ENCODE data around the gene CYB561D2.

Gene CYB561D2

DNA sequence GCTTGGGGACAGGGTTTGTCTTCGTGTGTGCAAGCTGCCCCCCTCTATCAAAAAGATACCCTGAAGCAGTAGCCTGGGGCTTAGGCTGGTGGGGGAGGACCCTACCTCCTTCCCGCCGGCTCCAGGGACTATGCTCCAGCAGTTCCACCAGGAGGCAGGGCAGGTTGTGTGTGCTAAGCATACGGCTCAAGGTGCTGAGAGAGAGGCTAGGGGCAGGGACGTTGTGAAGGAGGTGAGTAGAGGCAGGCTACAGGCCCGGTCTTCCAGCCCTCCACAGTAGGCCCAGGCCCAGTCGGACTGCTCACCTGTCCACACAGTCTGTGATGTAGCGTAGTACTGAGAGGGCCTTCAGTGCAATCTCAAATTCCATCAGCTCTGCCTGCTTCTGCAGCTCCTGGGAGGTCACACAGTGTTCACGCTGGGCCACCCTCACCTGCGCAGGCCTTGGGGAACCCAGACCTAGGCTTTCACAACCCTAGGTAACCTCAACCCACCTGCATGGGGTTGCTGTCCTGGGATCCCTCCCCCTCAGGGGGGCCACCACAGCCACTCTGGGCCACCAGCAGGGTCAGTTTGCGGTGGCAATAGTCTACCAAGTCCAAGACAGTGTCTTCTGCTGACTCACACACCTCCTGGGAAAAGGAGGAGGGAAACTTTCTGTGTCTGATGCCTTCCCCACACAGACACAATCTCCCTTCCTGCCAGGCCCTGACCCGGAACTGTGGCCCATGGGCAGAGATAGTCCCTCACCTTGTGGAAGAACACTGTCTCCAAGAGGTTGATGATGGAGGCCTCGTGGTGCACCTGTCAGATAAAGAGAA, 7.6 kb upstream of the CYB561D2 start:
- DNase-seq: no peak

GRCh38 chr3:50345008-50345407, 5.7 kb upstream of the CYB561D2 start:
- DNase-seq: no peak

GRCh38 chr3:50345586-50346234, 5.0 kb upstream of the CYB561D2 start, which contains the start of gene ZMYND10:
Gene ZMYND10 (minus strand): TSS chr3:50345732. CDS start chr3:50345579, 153 bp downstream.
- peak; percentile 74 for DNase-seq

DNA sequence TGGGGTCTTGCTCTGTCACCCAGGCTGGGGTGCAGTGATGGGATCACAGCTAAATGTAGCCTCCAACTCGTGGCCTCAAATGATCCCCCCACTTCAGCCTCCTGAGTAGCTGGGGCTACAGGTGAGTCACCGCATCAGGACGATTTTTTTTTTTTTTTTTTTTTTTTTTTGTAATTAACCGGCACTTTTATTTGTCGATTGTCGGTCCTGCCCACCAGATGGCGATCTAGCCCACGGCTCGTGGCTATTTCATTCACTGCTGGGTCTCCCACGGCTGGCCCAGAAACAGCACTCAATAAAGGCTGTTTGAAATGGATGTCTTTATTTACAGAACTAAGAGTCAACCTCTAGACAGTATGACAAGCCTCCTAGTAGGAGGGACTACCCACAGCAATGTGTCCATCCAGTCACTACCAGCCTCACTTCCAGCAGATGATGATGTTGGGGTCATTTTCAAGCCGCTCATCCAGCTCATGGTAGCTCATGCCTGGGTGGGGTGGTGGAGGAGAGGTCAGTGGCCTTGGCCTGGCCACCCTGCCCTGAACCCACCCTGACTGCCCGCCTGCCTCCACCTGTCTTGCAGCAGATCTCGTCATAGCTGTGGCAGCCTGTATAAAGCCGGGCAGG, 3.4 kb upstream of the CYB561D2 start:
- peak; percentile 78 for DNase-seq

DNA sequence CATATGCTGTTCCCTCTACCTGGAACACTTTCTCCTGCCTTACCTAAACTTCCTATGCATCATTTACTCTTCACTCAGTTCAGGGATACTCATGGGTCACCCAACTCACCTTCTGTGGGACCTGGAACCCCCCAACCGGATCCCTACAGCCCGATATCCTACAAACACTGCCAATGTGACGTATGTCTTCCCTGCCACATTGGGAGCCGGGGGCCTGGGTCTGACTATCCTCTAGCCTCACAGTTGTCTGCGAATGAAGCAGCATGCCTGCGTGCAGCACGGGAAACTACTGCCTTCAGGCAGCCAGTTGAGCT, 492 bp upstream of the CYB561D2 start:
- DNase-seq: no peak

DNA sequence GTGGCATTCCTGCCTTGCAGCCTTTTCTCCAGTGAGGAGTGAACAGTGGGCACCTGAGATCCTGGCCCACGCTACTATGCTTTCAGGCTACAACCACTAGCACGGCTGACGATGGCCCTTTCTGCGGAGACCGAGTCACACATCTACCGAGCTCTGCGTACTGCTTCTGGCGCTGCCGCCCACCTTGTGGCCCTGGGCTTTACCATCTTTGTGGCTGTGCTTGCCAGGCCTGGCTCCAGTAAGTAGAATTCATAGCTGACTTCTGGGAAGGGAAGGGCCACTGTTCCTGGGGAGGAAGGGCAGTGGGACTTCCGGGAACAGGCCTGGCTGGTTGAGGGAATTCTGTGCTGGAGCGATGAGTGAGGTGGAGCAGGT, 648 bp downstream of the CYB561D2 start:
- no peak for DNase-seq

- no peak for DNase-seq
Observed at GRCh38 chr3:50352781-50353180, 2.1 kb downstream of the CYB561D2 start.

GRCh38 chr3:50353245-50354004, 2.8 kb downstream of the CYB561D2 start:
- DNase-seq: no peak

DNA sequence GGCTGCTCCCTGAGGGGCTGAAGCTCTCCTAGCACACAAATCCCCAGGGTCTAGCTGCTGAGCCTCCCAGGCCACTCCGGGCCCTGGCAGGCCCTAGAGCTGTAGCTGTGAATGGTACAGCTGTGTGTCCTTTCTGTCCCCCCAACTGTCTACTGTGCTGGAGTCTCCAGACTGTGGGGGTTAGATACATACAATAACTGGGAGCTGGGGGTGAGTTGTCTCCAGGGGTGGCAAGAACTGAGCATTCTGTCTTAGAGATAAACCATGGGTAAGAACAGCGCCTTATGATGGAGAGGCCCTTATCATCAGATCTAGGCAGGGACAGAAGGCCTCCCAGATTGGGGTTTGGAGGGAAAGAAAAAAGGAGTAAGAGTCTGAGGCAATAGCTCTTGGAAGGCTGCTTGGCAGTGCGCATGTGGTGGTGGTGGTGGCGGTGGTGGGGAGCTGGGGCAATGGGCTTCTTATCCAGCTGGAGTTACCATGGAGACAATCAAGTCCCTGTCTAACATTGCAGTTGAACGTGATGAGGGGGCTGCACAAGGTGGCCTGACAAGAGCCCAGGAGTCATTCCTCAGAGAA, 3.6 kb downstream of the CYB561D2 start:
- DNase-seq: no peak

DNA sequence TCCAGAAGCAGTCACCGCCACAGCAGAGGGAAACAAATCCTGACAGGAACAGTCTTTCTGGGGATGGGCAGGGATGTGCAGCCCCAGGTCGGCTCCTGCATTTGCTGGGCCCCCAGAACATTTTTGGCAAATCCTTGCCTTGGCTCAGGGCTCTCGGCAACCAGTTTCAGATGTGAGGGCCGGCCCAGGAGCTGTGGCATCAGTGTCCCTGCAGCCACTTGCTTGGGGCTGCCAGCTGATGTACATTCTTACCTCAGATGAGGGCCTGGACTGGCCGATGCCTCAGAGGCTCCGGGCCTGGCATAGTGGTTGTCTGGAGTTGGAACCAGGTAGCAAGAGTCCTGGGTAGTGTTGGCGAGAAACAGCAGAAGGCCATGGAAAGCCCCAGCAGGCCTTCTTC, 4.2 kb downstream of the CYB561D2 start:
- no peak for DNase-seq

- DNase-seq: no peak
Observed at GRCh38 chr3:50355829-50356552, 5.3 kb downstream of the CYB561D2 start.

GRCh38 chr3:50356553-50356952, 5.9 kb downstream of the CYB561D2 start:
- DNase-seq: no peak

GRCh38 chr3:50357481-50357880, 6.8 kb downstream of the CYB561D2 start:
- no peak for DNase-seq

GRCh38 chr3:50358355-50358910, 7.8 kb downstream of the CYB561D2 start:
- DNase-seq: no peak

- peak; percentile 94 for DNase-seq
Observed at GRCh38 chr3:50358911-50359759, 8.5 kb downstream of the CYB561D2 start, which contains the start of gene TMEM115. Gene TMEM115 (minus strand): TSS chr3:50359521. CDS start chr3:50359063, 458 bp downstream.

DNA sequence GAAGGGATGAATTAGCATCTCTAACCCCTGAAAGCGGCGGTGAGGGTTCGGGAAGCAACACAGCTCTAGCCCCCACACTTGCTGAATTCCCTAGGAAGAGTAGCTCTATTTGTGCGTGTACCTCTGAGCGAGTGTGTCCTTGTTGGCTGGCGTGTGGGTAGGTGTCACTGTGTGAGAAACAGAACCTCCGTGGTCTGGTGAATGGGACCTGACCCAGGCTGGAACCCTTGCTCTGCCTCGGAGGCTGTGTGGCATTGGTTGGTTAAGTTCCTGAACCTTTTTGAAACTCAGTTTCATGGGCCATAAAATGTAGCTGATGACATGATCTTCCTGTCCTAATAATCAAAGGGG, 9.1 kb downstream of the CYB561D2 start:
- no peak for DNase-seq

GRCh38 chr3:50364573-50365079, 14.0 kb downstream of the CYB561D2 start:
- no peak for DNase-seq

GRCh38 chr3:50365080-50365841, 14.6 kb downstream of the CYB561D2 start:
- peak; percentile 96 for DNase-seq

- DNase-seq: no peak
Observed at GRCh38 chr3:50365842-50366220, 15.2 kb downstream of the CYB561D2 start.
